OCI-LY7 (cell line): ENCODE results near the gene NUDCD3.

ENCODE experiments used
- EZH2phosphoT487 ChIP-seq: fragments of 200-600 bp; sonication (generic); IDR thresholded peaks from 2 replicates; pipeline ENCODE4 v1.6.1; 2018; ENCODE audit warnings: low read depth, borderline replicate concordance, mild to moderate bottlenecking, mixed run types, antibody characterized with exemption, low read length, moderate library complexity, mixed read lengths
- TF ChIP-seq, protein P1 (sequence below): fragments of 200-600 bp; sonication (generic); conservative IDR thresholded peaks from 2 replicates; pipeline ENCODE4 v1.5.1; 2014; ENCODE audit warnings: mild to moderate bottlenecking, antibody characterized with exemption, low read length, moderate library complexity, mixed read lengths

DNA sequence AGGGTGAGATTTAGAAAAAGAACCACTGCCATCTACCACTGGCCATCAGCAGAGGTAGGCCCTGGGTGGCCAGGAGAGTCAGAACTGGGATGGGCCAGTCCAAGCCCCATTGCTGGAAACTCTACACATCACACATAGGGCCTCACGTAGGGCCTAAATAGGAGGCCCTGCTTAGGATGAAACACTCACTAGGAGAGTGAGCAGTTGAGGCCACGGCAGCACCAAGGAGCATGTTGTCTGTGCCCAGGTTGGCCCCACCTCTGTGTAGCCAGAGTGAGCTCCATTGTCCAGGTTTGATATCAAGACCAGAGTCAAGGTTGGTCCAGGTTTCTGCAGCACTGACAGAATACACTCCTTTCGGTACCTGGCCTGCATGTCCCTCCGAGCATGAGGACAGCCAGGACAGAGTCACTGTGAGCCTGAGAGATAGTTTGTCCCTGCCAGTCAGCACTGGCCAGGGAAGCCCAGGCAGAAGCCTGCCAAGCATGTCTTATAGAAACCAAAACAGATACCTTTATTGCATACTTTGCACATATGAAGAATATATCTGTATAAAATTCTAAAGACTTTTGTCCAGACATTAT is 87.2 kb downstream of the NUDCD3 start:
- TF ChIP-seq, protein P1, sequence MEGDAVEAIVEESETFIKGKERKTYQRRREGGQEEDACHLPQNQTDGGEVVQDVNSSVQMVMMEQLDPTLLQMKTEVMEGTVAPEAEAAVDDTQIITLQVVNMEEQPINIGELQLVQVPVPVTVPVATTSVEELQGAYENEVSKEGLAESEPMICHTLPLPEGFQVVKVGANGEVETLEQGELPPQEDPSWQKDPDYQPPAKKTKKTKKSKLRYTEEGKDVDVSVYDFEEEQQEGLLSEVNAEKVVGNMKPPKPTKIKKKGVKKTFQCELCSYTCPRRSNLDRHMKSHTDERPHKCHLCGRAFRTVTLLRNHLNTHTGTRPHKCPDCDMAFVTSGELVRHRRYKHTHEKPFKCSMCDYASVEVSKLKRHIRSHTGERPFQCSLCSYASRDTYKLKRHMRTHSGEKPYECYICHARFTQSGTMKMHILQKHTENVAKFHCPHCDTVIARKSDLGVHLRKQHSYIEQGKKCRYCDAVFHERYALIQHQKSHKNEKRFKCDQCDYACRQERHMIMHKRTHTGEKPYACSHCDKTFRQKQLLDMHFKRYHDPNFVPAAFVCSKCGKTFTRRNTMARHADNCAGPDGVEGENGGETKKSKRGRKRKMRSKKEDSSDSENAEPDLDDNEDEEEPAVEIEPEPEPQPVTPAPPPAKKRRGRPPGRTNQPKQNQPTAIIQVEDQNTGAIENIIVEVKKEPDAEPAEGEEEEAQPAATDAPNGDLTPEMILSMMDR, result no peak
- TF ChIP-seq EZH2phosphoT487, result no peak
